BE2C (cell line): ENCODE measurements around the gene RAB27A.

Experiments used
- DNase-seq: peaks from one replicate; pipeline ENCODE4 v3.0.0-alpha.2; 2020
- H3K27me3 ChIP-seq: fragments of 250-450 bp; sonication (Bioruptor Pico); 2 replicates; pipeline ENCODE4 v1.5.1; 2020; ENCODE audit warnings: mild to moderate bottlenecking
- H3K36me3 ChIP-seq: fragments of 250-450 bp; sonication (Bioruptor Pico); 2 replicates; pipeline ENCODE4 v1.5.1; 2020; ENCODE audit warnings: mild to moderate bottlenecking
- H3K4me1 ChIP-seq: fragments of 250-450 bp; sonication (Bioruptor Pico); 2 replicates; pipeline ENCODE4 v1.5.1; 2020
- H3K4me3 ChIP-seq: 2 replicates; pipeline ENCODE4 v1.5.1; 2011; ENCODE audit warnings: low read depth, low read length
- H3K9me3 ChIP-seq: fragments of 250-450 bp; sonication (Bioruptor Pico); 2 replicates; pipeline ENCODE4 v1.5.1; 2020
- CTCF ChIP-seq: IDR thresholded peaks from 2 replicates; pipeline ENCODE4 v1.5.1; 2012; ENCODE audit warnings: mild to moderate bottlenecking, low read depth, low read length

The RAB27A gene

GRCh38 chr15:55164284-55164683 lies 125.3 kb downstream of the RAB27A start:
- H3K4me1 ChIP-seq, result no peaks in the 10 kb centered on the region
- H3K27me3 ChIP-seq, result peaks cover 12% of the 10 kb centered on the region; the same call in 1 of the 2 replicates
- no peak for DNase-seq
- no peak for TF ChIP-seq CTCF
- H3K9me3 ChIP-seq, result no peaks in the 10 kb centered on the region
- H3K4me3 ChIP-seq, result no peak overlapping the region
- H3K36me3 ChIP-seq, result no peaks in the 10 kb centered on the region
